Osteoblast (primary cell): ENCODE data around the gene KIRREL3. TPM values are rescaled to one million over a fixed set of nuclear protein-coding genes. Genes with fewer than 3 reads are reported as not detected.
A peak's percentile ranks its signal among the peaks of the same experiment; 100 is the strongest.

Experiments
- DNase-seq: peaks from one replicate; pipeline ENCODE4 v3.0.0; 2011; ENCODE audit warnings: low spot score, mixed read lengths; ENCODE audit not compliant: insufficient read length; ENCODE audit errors: missing footprints
- H2AFZ ChIP-seq: 2 replicates; pipeline ENCODE4 v1.6.0; 2011; ENCODE audit warnings: mild to moderate bottlenecking, low read length
- H3K27ac ChIP-seq: 2 replicates; pipeline ENCODE4 v1.5.1; 2011; ENCODE audit warnings: mild to moderate bottlenecking, low read depth, low read length, moderate library complexity
- H3K27me3 ChIP-seq: 2 replicates; pipeline ENCODE4 v1.6.0; 2012; ENCODE audit warnings: mild to moderate bottlenecking, control low read depth, inconsistent platforms, low read length, moderate library complexity; ENCODE audit not compliant: insufficient read depth
- H3K36me3 ChIP-seq: 2 replicates; pipeline ENCODE4 v1.5.1; 2011; ENCODE audit warnings: mild to moderate bottlenecking, low read length, control low read depth, moderate library complexity; ENCODE audit not compliant: insufficient read depth
- H3K4me1 ChIP-seq: 2 replicates; pipeline ENCODE4 v1.5.1; 2011; ENCODE audit warnings: mild to moderate bottlenecking, low read length, control low read depth, moderate library complexity; ENCODE audit not compliant: insufficient read depth
- H3K4me2 ChIP-seq: 2 replicates; pipeline ENCODE4 v1.6.0; 2011; ENCODE audit warnings: mild to moderate bottlenecking, low read length; ENCODE audit not compliant: insufficient read depth
- H3K4me3 ChIP-seq: fragments of 200-600 bp; sonication (generic); 3 replicates; pipeline ENCODE4 v1.5.1; 2012; ENCODE audit warnings: mild to moderate bottlenecking, low read length, inconsistent platforms; ENCODE audit not compliant: insufficient read depth
- H3K79me2 ChIP-seq: 2 replicates; pipeline ENCODE4 v1.6.0; 2012; ENCODE audit warnings: mild to moderate bottlenecking, low read length, control low read depth, inconsistent platforms; ENCODE audit not compliant: insufficient read depth
- H3K9me3 ChIP-seq: 2 replicates; pipeline ENCODE4 v1.5.1; 2011; ENCODE audit warnings: low read depth, low read length, control low read depth
- H4K20me1 ChIP-seq: 2 replicates; pipeline ENCODE4 v1.6.0; 2012; ENCODE audit warnings: mild to moderate bottlenecking, low read length, control low read depth; ENCODE audit not compliant: insufficient read depth
- total RNA-seq: library from RNA; depleted of rRNA; stranded (reverse); fragments of >200 nt; gene quantifications from 2 replicates; pipeline ENCODE4 v1.2.3, GENCODE V29; 2012
- TF ChIP-seq, protein P1 (sequence below): IDR thresholded peaks from 2 replicates; pipeline ENCODE4 v1.5.1; 2011; ENCODE audit warnings: mild to moderate bottlenecking, low read depth, low read length, moderate library complexity; ENCODE audit errors: extremely low read depth

Gene KIRREL3
- total RNA-seq, 1 donor = 3.6 TPM

DNA sequence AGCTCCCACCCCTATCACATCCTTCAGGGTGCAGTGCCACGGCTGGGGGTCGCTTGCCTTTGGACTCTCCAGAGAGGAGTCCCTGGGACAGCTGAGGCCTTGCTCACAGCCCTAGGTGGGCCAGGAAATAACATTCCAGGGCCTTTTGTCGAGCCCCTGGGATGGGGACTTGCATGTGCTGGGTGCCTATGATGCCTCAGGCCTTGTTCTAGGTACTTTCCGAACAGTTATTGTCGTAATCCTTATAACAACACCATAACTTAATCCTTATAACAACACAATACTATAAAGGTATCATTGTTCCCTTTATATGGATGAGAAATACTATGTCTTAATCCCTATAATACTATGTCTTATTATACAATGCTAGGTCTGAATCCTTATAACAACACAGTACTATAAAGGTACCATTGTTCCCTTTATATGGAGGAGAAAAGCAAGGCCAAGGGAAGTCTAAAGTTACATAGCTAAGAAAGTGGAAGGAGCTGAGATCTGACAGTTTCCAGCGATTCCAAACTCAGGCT is 408.5 kb downstream of the KIRREL3 start:
- Histone ChIP-seq H3K4me3 (no peak overlapping the region), H2AFZ (no peak overlapping the region), H3K27ac (no peak overlapping the region), H3K4me2 (no peak overlapping the region), H3K27me3 (no peaks in the 10 kb centered on the region), H4K20me1 (peaks cover 2% of the 10 kb centered on the region), H3K79me2 (no peaks in the 10 kb centered on the region), H3K36me3 (no peaks in the 10 kb centered on the region), H3K4me1 (peaks cover 3% of the 10 kb centered on the region), H3K9me3 (no peaks in the 10 kb centered on the region)
- no peak for DNase-seq
- TF ChIP-seq, protein P1, sequence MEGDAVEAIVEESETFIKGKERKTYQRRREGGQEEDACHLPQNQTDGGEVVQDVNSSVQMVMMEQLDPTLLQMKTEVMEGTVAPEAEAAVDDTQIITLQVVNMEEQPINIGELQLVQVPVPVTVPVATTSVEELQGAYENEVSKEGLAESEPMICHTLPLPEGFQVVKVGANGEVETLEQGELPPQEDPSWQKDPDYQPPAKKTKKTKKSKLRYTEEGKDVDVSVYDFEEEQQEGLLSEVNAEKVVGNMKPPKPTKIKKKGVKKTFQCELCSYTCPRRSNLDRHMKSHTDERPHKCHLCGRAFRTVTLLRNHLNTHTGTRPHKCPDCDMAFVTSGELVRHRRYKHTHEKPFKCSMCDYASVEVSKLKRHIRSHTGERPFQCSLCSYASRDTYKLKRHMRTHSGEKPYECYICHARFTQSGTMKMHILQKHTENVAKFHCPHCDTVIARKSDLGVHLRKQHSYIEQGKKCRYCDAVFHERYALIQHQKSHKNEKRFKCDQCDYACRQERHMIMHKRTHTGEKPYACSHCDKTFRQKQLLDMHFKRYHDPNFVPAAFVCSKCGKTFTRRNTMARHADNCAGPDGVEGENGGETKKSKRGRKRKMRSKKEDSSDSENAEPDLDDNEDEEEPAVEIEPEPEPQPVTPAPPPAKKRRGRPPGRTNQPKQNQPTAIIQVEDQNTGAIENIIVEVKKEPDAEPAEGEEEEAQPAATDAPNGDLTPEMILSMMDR = no peak

DNA sequence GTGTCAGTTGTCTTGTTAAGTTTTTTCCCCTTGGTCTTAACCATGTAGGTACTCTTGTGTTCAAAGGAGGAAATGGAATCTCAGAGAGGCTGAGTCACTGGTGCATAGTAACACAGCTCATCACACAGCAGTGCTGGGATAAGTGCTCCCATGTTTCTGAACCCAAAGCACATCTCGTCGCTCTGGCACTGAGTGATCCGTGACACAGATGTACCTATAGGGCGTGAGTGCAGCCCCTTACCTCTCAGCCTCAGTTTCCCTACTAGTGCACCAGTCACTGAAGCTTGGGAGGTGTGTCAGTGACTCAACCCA is 411.1 kb downstream of the KIRREL3 start:
- Histone ChIP-seq H3K4me3 (no peak overlapping the region), H3K79me2 (no peaks in the 10 kb centered on the region), H3K27me3 (no peaks in the 10 kb centered on the region), H3K36me3 (no peaks in the 10 kb centered on the region), H4K20me1 (peaks cover 2% of the 10 kb centered on the region), H3K27ac (no peak overlapping the region), H2AFZ (no peak overlapping the region), H3K4me2 (no peak overlapping the region), H3K9me3 (no peaks in the 10 kb centered on the region), H3K4me1 (peaks cover 18% of the 10 kb centered on the region)
- TF ChIP-seq, protein P1 = no peak
- peak; percentile 85 for DNase-seq

DNA sequence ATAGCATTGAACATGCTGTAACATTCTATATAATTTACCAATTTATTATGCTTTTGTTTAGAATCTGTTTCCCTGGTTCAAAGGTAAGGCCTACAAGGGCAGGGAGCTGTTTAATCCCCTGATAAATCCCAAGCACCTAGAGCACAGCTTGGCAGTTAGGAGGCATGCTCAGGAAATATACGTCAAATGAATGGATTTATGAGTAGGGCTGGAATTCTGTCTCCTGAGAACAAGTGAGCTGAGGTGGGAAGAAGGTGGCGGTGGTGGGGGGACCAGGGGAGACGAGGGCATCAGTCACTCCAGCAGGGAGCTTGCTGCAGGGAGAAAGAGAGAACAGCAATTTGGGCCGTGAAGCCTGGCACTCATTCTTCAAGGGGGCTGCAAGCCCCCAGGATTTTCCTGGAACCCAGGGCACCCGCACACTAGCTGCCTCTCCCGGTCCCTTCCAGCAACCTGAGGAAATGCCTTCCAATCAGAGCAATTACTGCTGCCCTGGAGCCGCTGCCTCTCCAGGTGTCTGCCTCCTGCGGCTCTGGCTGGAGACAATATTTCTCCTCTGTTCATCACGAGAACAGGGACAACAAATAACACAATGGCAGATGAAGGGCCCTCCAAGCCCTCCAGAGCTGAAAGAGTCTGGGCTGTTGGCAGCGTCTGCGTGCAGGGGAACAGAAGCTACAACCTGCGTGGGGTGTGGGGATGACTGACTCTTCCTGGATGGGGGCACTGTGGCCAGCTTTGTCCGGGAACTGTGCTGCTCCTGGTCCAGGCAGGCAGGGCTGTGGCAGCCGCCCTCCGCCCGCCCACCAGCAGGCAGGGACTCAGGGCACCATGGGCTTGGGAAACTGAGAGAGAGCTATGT is 411.7 kb downstream of the KIRREL3 start:
- TF ChIP-seq, protein P1 = no peak
- Histone ChIP-seq H3K4me1 (peaks cover 18% of the 10 kb centered on the region), H3K27me3 (no peaks in the 10 kb centered on the region), H2AFZ (no peak overlapping the region), H3K4me3 (no peak overlapping the region), H3K4me2 (no peak overlapping the region), H3K9me3 (no peaks in the 10 kb centered on the region), H3K36me3 (no peaks in the 10 kb centered on the region), H4K20me1 (peaks cover 2% of the 10 kb centered on the region), H3K27ac (no peak overlapping the region), H3K79me2 (no peaks in the 10 kb centered on the region)
- no peak for DNase-seq

DNA sequence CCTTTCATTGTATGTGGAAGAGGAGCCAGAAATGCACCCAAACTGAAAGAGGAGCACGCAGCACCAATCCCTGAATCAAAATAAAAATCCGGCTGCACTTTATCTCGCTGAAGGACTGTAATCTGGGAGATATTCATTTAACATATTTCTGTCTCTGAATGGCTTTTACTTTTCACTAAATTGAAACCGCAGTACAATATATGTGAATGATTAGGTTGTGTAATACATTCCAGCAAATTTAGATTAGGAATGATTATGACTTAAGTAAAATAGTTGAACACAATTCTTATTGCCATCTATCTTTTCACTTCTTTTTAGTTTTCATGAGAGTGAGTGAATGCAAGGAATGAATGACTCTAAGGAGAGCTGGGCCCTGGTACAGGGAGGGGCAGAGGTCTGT is 413.0 kb downstream of the KIRREL3 start:
- Histone ChIP-seq H3K9me3 (no peaks in the 10 kb centered on the region), H2AFZ (no peak overlapping the region), H3K4me1 (peaks cover 14% of the 10 kb centered on the region), H3K27ac (no peak overlapping the region), H3K4me3 (no peak overlapping the region), H3K4me2 (no peak overlapping the region), H4K20me1 (peaks cover 2% of the 10 kb centered on the region), H3K79me2 (no peaks in the 10 kb centered on the region), H3K36me3 (no peaks in the 10 kb centered on the region), H3K27me3 (no peaks in the 10 kb centered on the region)
- no peak for DNase-seq
- TF ChIP-seq, protein P1 = no peak
